GM04504 (cell line): ENCODE results near the gene ADAMTS12.
"Not testable (repeated sequence)": the region's sequence is repeated elsewhere in the genome, so short reads cannot be mapped to it uniquely, and the experiment has no call there.

Experiments used
- DNase-seq: peaks from one replicate; pipeline ENCODE4 v3.0.0-alpha.2; 2012; ENCODE audit warnings: low read depth

The ADAMTS12 gene

DNA sequence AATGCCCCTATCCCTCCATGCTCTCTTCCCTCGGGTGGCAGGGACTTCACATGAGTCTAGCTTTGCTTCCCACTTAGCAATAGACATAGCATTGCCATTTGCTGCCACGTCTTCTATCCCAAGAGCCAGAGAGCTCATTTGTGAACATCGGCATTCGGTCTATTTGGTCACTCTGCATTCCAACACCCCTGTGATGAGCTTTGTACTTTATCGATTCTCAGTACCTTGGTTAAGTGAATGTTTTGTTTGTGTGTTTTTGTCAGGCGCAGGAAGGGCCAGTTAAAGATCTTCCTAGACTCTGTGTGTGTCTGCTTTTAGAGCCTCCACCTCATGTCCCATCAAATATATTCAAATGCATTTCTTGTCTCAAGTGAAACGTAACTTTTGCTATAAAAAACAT lies 309.4 kb downstream of the ADAMTS12 start:
- no peak for DNase-seq

GRCh38 chr5:33579789-33580188 lies 312.0 kb downstream of the ADAMTS12 start:
- DNase-seq, result no peak

DNA sequence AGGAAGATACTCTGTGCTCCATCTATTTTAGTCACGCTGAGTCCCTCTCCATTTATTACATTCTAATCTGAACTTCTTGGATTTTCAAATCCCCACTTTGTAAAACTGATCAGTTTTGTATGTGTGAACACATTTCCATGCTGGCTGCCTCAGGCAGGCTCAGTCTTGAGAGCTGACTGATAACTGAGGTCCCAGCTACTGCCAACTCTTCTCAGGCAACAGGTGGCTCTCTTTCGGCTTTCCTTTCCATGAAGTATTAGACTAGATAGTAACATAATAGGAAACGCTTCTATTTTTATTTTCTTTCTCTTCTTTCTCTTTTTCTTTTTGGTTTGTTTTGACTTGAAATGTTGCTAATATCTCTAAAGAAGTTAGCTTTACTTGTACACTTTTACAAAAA lies 312.6 kb downstream of the ADAMTS12 start:
- no peak for DNase-seq

GRCh38 chr5:33576726-33577590 lies 314.8 kb downstream of the ADAMTS12 start:
- DNase-seq, result no peak

DNA sequence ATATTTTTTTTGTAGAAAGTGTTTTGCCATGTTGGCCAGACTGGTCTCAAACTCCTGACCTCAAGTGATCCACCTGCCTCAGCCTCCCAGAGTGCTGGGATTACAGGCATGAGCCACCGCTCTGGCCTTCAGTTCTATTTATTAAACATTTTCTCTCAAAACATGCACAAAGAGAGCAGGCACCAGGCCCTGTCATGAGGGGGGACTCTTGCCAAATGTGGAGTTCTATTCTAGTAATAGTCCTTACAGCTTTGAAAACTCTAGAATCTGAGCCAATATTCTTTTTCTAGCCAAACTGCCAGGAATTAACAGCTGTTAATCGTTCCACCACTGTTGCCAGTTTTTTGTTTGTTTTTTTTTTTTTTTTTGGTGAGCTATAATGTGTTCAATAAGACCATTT lies 326.5 kb downstream of the ADAMTS12 start:
- no peak for DNase-seq

GRCh38 chr5:33563983-33564908 lies 327.5 kb downstream of the ADAMTS12 start:
- DNase-seq, result no peak

GRCh38 chr5:33563530-33563929 lies 328.3 kb downstream of the ADAMTS12 start:
- no peak for DNase-seq

- DNase-seq, result peak; percentile 5
Measured at GRCh38 chr5:33558489-33558888, 333.3 kb downstream of the ADAMTS12 start.

DNA sequence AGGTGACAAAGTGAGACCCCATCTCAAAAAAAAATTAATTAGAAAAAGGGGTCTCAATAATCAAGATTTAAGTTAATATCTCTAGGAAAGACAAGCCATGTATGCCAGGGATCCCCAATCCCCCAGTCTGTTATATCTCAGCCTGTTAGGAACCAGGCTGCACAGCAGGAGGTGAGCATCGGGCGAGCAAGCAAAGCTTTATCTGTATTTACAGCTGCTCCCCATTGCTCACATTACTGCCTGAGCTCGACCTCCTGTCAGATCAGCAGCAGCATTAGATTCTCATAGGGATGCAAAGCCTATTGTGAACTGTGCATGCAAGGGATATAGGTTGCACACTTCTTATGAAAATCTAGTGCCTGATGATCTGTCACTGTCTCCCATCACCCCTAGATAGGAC lies 334.2 kb downstream of the ADAMTS12 start:
- DNase-seq, result no peak

GRCh38 chr5:33556330-33557328 lies 335.2 kb downstream of the ADAMTS12 start:
- DNase-seq, result no peak

- DNase-seq, result no peak
Measured at GRCh38 chr5:33549982-33550567, 341.7 kb downstream of the ADAMTS12 start.

DNA sequence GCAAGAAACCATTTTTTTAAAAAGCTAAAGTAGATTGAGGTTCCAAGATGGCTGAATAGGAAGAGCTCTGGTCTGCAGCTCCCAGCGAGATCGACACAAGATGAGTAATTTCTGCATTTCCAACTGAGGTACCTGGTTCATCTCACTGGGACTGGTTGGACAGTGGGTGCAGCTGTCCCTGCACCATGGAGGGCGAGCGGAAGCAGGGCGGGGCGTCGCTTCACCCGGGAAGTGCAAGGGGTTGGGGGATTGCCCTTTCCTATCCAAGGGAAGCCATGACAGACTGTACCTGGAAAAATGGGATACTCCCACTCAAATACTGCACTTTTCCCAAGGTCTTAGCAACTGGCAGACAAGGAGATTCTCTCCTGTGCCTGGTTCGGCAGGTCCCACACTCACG lies 352.0 kb downstream of the ADAMTS12 start:
- DNase-seq, result not testable (repeated sequence)

DNA sequence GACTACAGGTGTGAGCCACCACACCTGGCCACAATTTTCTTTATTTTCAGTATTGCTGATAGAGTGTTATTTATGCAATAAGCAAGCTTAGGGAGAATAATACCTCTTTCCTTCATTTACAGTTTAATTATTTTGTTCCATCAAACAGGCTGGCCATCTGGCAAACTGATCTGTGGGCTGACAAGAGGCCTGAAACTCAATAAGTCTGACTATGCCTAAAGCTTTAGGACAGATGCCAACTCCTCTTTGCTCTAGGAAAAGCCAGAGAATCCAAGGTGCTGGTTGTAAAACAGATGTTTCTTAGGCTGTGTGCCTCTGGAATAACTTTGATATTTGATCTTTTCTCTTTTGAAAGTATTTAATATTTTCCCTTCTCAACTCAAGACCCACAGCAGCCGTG lies 352.6 kb downstream of the ADAMTS12 start:
- no peak for DNase-seq

DNA sequence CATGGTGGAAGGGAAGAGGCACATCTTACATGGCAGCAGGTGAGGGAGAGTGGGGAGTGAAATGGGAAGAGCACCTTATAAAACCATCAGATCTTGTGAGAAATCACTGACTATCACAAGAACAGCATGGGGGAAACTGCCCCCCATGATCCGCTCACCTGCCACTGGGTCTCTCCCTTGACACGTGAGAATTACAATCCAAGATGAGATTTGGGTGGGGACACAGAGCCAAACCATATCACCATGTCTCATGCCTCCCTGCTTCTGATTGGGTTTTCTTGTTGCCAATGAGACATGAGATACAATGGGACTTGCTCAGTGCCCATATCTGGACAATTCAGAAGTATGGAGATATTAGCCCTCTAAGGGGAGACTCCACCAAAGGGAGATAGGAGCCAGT lies 353.6 kb downstream of the ADAMTS12 start:
- DNase-seq, result no peak

DNA sequence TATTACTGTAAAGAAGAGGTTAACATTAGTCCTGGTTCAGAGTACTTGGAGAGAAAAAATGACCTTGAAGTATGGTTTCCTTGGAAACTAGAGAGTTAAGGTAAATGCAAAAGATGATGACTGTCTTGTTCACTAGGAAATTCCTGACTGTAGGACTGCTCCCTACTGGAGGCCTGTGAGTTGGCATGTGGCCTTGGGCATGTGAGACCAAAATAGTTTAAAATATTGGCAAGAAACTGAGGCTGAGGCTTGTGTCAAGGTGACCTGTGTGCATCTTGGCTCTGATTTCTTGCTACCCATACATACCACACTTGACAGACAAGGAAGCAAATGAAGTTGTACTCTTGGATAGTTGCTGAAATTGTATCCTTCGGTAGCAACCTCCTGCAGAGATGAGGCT lies 354.6 kb downstream of the ADAMTS12 start:
- no peak for DNase-seq

DNA sequence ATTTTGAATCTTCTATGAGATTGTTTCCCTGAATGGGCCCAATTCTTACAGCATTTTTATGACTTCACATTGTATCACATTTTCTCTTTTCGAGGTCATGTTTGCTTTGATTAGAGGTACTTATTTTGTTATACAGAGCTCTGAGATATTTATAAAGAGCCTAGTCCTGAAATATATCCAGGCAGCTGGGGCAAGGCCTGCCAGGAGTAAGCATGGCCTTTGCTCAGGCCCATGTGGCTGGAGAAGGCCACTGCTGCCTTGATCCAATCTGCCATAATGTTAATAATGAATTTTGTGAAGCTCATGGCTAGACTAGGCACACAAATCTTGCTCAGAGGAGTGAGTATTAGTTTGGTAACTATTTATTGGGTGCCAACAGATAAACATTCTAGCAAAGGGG lies 355.0 kb downstream of the ADAMTS12 start:
- no peak for DNase-seq

DNA sequence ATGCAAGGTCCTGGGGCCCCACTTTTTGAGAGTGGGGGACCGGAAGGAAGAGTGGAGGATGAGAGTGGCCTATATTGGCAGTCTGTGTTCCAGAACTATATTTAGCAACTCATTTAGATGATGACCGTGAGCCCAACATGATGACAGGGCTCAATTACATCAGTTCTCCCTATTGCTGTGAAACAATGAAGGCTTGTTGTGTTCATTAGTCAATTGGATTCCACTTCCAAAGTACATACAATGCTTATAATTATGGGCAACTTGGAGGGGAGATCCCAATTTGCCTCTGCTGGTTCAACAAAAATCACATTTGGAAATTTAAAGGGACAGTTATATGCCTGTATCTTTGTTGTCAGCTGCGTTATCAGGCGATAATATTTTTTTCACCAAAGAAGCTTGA lies 360.0 kb downstream of the ADAMTS12 start:
- DNase-seq, result no peak

DNA sequence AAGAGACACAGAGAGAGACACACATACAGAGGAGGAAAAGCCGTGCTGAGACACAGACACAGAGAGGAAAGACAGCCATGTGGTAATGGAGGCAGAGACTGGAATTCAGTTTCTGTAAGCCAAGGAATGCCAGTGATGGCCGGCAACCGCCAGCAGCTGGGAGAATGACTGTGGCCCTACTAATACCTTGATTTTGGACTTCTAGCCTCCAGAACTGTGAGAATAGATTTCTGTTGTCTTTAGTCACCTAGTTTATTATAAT lies 360.8 kb downstream of the ADAMTS12 start:
- no peak for DNase-seq

- DNase-seq, result no peak
Measured at GRCh38 chr5:33530183-33531036, 361.4 kb downstream of the ADAMTS12 start.

GRCh38 chr5:33527696-33528095 lies 364.1 kb downstream of the ADAMTS12 start:
- no peak for DNase-seq

DNA sequence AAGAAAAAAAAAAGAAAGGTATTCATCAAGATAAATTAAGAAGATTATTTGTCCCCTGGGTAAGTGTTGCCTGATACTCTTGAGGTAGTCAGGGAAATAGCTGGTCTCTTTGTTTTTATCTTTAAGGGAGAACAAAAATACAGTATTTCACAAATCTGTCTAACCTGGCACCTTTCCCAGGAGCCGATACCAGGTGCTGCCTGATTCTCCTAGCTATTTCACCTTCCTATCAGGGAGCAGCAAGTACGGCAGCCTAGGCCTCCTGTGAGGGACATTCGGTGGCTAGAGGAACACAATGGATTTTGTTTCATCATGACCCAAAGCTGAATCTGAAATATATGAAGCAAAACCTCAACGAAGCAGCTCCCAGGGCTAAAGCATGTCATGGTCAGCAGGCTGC lies 365.0 kb downstream of the ADAMTS12 start:
- DNase-seq, result no peak
